Left lung (tissue), 10 donors: ENCODE results near the gene RBMX2. TPM values are rescaled to one million over a fixed set of nuclear protein-coding genes. Genes with fewer than 3 reads are reported as not detected.
"Not testable (repeated sequence)": the region's sequence is repeated elsewhere in the genome, so short reads cannot be mapped to it uniquely, and the experiment has no call there.

Experiments
- ATAC-seq: fragments of 200-7000 bp; cut with Tn5 transposase; one replicate; pipeline ENCODE4 v1.9.1; 2020; ENCODE audit warnings: moderate library complexity
- DNase-seq, 4 donors: peaks; one replicate each; pipeline ENCODE4 v3.0.0-alpha.2; 2013 to 2020
- H3K27ac ChIP-seq, 2 donors: fragments of 200-600 bp; sonication (generic) in 1 of 2; one replicate each; pipeline versions ENCODE4 v1.5.0 to v1.8.0; 2020 to 2021
- H3K27me3 ChIP-seq, 2 donors: fragments of 200-600 bp; sonication (generic) in 1 of 2; one replicate each; pipeline versions ENCODE4 v1.5.0 to v1.8.0; 2020 to 2021
- H3K36me3 ChIP-seq, 2 donors: fragments of 200-600 bp; sonication (generic) in 1 of 2; one replicate each; pipeline versions ENCODE4 v1.5.0 to v1.8.0; 2020 to 2021
- H3K4me1 ChIP-seq, 2 donors: fragments of 200-600 bp; one replicate each; pipeline ENCODE4 v1.8.0; 2021
- H3K4me3 ChIP-seq, 2 donors: fragments of 200-600 bp; sonication (generic) in 1 of 2; one replicate each; pipeline versions ENCODE4 v1.5.0 to v1.8.0; 2020 to 2021; ENCODE audit warnings: mild to moderate bottlenecking in 1 of 2
- H3K9me3 ChIP-seq, 2 donors: fragments of 200-600 bp; sonication (generic) in 1 of 2; one replicate each; pipeline versions ENCODE4 v1.5.0 to v1.8.0; 2020 to 2021
- CTCF ChIP-seq, 2 donors: fragments of 200-600 bp; sonication (generic) in 1 of 2; IDR thresholded peaks; one replicate each; pipeline versions ENCODE4 v1.5.0 to v1.8.0; 2021; ENCODE audit warnings: antibody characterized with exemption in 2 of 2
- intact Hi-C, 2 donors: fragments of 100-400 bp; cut with DNase I; formaldehyde crosslinking; loops; one replicate each; pipeline versions ENCODE4 v1.11.2 to v1.14.2; 2022
- polyA plus RNA-seq, 6 donors: library from polyadenylated mRNA; unstranded; fragments of 120-200 nt; gene quantifications; one replicate each; pipeline ENCODE4 v1.2.1, GENCODE V29; 2013; ENCODE audit not compliant: insufficient read length in 6 of 6
- total RNA-seq, 2 donors: library from RNA; stranded (reverse); fragmentation: NEBNext Ultra II Directional; extraction: Animal tissue kit (Norgen Biotek cat#: 25700); gene quantifications; one replicate each; pipeline ENCODE4 v1.2.1, GENCODE V29; 2021
- donor health status: DM: no; HTN: yes; CAD: no.
- donor health status: DM: no; HTN: no; CAD: no.

RBMX2 gene
- total and polyA plus RNA-seq, 8 donors = 13.6 to 39.1 (median 34.8) TPM

GRCh38 chrX:130418740-130419139, 17.0 kb downstream of the RBMX2 start:
- H3K4me3 ChIP-seq = no peak overlapping the region
- no peaks in the 10 kb centered on the region for H3K9me3 ChIP-seq
- no peak overlapping the region for H3K27ac ChIP-seq
- H3K36me3 ChIP-seq = peaks cover 0 to 10% of the 10 kb centered on the region in 2 donors
- no peak for ATAC-seq
- no peak for TF ChIP-seq CTCF (IDR thresholded peaks at IDR 0.05)
- H3K4me1 ChIP-seq = no peaks in the 10 kb centered on the region
- DNase-seq = no peak
- H3K27me3 ChIP-seq = no peaks in the 10 kb centered on the region
- intact Hi-C loops = no loop called here

GRCh38 chrX:130419263-130419662, 17.5 kb downstream of the RBMX2 start:
- TF ChIP-seq CTCF (IDR thresholded peaks at IDR 0.05) = no peak
- no peaks in the 10 kb centered on the region for H3K27me3 ChIP-seq
- H3K27ac ChIP-seq = no peak overlapping the region
- intact Hi-C loops = no loop called here
- DNase-seq = no peak
- H3K4me3 ChIP-seq = no peak overlapping the region
- H3K36me3 ChIP-seq = peaks cover 0 to 10% of the 10 kb centered on the region in 2 donors
- no peaks in the 10 kb centered on the region for H3K4me1 ChIP-seq
- no peaks in the 10 kb centered on the region for H3K9me3 ChIP-seq
- no peak for ATAC-seq

- intact Hi-C loops = no loop called here
- H3K4me3 ChIP-seq = no peak overlapping the region
Observed at GRCh38 chrX:130426531-130426930, 24.7 kb downstream of the RBMX2 start.

GRCh38 chrX:130429236-130429635, 27.4 kb downstream of the RBMX2 start:
- DNase-seq, H3K4me3 ChIP-seq, H3K27ac ChIP-seq, H3K4me1 ChIP-seq, ATAC-seq, intact Hi-C loops, H3K9me3 ChIP-seq, H3K36me3 ChIP-seq, H3K27me3 ChIP-seq: not testable (repeated sequence)

More at GRCh38 chrX:130426531-130426930, 24.7 kb downstream of the RBMX2 start:
- H3K27me3 ChIP-seq = no peaks in the 10 kb centered on the region
- no peak overlapping the region for H3K27ac ChIP-seq
- no peaks in the 10 kb centered on the region for H3K4me1 ChIP-seq
- DNase-seq = no peak
- no peaks in the 10 kb centered on the region for H3K9me3 ChIP-seq
- ATAC-seq = no peak
- no peak for TF ChIP-seq CTCF (IDR thresholded peaks at IDR 0.05)
- H3K36me3 ChIP-seq = no peaks in the 10 kb centered on the region

GRCh38 chrX:130435937-130436336, 34.1 kb downstream of the RBMX2 start:
- Histone ChIP-seq H3K4me3 (no peak overlapping the region), H3K36me3 (no peaks in the 10 kb centered on the region), H3K9me3 (peaks cover 0 to 2% of the 10 kb centered on the region in 2 donors), H3K27me3 (no peaks in the 10 kb centered on the region), H3K27ac (no peak overlapping the region), H3K4me1 (no peaks in the 10 kb centered on the region)
- ATAC-seq (no peak), DNase-seq (no peak)
- intact Hi-C loops = no loop called here
- no peak for TF ChIP-seq CTCF (IDR thresholded peaks at IDR 0.05)

GRCh38 chrX:130437996-130438395, 36.2 kb downstream of the RBMX2 start:
- H3K36me3 ChIP-seq, ATAC-seq, H3K9me3 ChIP-seq, H3K4me3 ChIP-seq, intact Hi-C loops, H3K27me3 ChIP-seq, DNase-seq, H3K27ac ChIP-seq, H3K4me1 ChIP-seq: not testable (repeated sequence)
